ENCODE measurements around the gene LRRC58. TPM values are rescaled to one million over a fixed set of nuclear protein-coding genes. Genes with fewer than 3 reads are reported as not detected.

LRRC58 gene
- total RNA-seq, 2 donors from 2014 or later: 16.6 to 17.0 TPM

- Histone ChIP-seq H3K27me3 (peaks cover 8% of the 10 kb centered on the region), H3K27ac (no peak overlapping the region), H3K4me3 (peak overlapping the region; percentile 23), H3K9ac (ENCODE audit: low read depth in 2 of 2, low read length in 2 of 2) (no peak overlapping the region), H3K4me1 (no peaks in the 10 kb centered on the region), H3K9me3 (no peaks in the 10 kb centered on the region), H3K36me3 (no peaks in the 10 kb centered on the region)
- DNase-seq: no peak
- intact Hi-C loops (cut with DNase I): no loop called here
- no peak for TF ChIP-seq CTCF (IDR thresholded peaks at IDR 0.05)
Observed at GRCh38 chr3:120285508-120285841, 63.7 kb downstream of the LRRC58 start.

- H3K4me3 ChIP-seq: peak within 1 kb of the TSS; percentile 23
- no peaks in the 10 kb centered on the region for H3K4me1 ChIP-seq
- H3K27me3 ChIP-seq: peaks cover 8% of the 10 kb centered on the region
- H3K36me3 ChIP-seq: no peaks in the 10 kb centered on the region
- H3K27ac ChIP-seq: no peak within 1 kb of the TSS
- no peak for DNase-seq
- H3K9me3 ChIP-seq: no peaks in the 10 kb centered on the region
- no peak within 1 kb of the TSS for H3K9ac ChIP-seq (ENCODE audit: low read depth in 2 of 2, low read length in 2 of 2)
- intact Hi-C loops (cut with DNase I): no loop called here
- no peak for TF ChIP-seq CTCF (IDR thresholded peaks at IDR 0.05)
Observed at GRCh38 chr3:120284747-120285507, 64.2 kb downstream of the LRRC58 start, which contains the start of gene GPR156. GPR156 (minus strand) TSS chr3:120285222; CDS start chr3:120244098, 41,124 bp downstream.

- Histone ChIP-seq H3K4me1 (no peaks in the 10 kb centered on the region), H3K4me3 (no peak overlapping the region), H3K27ac (no peak overlapping the region), H3K36me3 (no peaks in the 10 kb centered on the region), H3K9ac (ENCODE audit: low read depth in 2 of 2, low read length in 2 of 2) (no peak overlapping the region), H3K27me3 (peaks cover 8% of the 10 kb centered on the region), H3K9me3 (no peaks in the 10 kb centered on the region)
- DNase-seq: no peak
- no peak for TF ChIP-seq CTCF (IDR thresholded peaks at IDR 0.05)
- intact Hi-C loops (cut with DNase I): no loop called here
Observed at GRCh38 chr3:120281261-120281660, 67.9 kb downstream of the LRRC58 start.

- no peak overlapping the region for H3K27ac ChIP-seq
- no peaks in the 10 kb centered on the region for H3K4me1 ChIP-seq
- H3K36me3 ChIP-seq: no peaks in the 10 kb centered on the region
- no peak for TF ChIP-seq CTCF (IDR thresholded peaks at IDR 0.05)
- intact Hi-C loops (cut with DNase I): no loop called here
- no peaks in the 10 kb centered on the region for H3K9me3 ChIP-seq
- H3K4me3 ChIP-seq: no peak overlapping the region
- no peak for DNase-seq
- H3K27me3 ChIP-seq: peaks cover 8% of the 10 kb centered on the region
- no peak overlapping the region for H3K9ac ChIP-seq (ENCODE audit: low read depth in 2 of 2, low read length in 2 of 2)
Observed at GRCh38 chr3:120280566-120280965, 68.6 kb downstream of the LRRC58 start.

GRCh38 chr3:120280026-120280425, 69.1 kb downstream of the LRRC58 start:
- intact Hi-C loops (cut with DNase I): no loop called here
- DNase-seq: no peak
- H3K27ac ChIP-seq: no peak overlapping the region
- H3K4me3 ChIP-seq: no peak overlapping the region
- H3K4me1 ChIP-seq: no peaks in the 10 kb centered on the region
- TF ChIP-seq CTCF (IDR thresholded peaks at IDR 0.05): no peak
- no peaks in the 10 kb centered on the region for H3K36me3 ChIP-seq
- H3K27me3 ChIP-seq: peaks cover 3% of the 10 kb centered on the region
- no peaks in the 10 kb centered on the region for H3K9me3 ChIP-seq
- no peak overlapping the region for H3K9ac ChIP-seq (ENCODE audit: low read depth in 2 of 2, low read length in 2 of 2)
